ENCODE data around the gene COL5A1.

GRCh38 chr9:134692573-134692860 is 50.9 kb downstream of the COL5A1 start:
- TF ChIP-seq CTCF (IDR thresholded peaks at IDR 0.05) (no peak), EP300 (IDR thresholded peaks at IDR 0.05) (no peak)

All from upper lobe of left lung (tissue), 4 donors.